GM10847 (cell line): ENCODE measurements around the gene ORAI1.

ENCODE experiments used
- POLR2A ChIP-seq: IDR thresholded peaks from 2 replicates; pipeline ENCODE4 v1.6.1; 2011; ENCODE audit not compliant: insufficient read length; ENCODE audit errors: extremely low read depth

The ORAI1 gene

GRCh38 chr12:121657305-121658008 is 31.1 kb downstream of the ORAI1 start:
- no peak for TF ChIP-seq POLR2A

GRCh38 chr12:121663610-121663929 is 37.2 kb downstream of the ORAI1 start:
- TF ChIP-seq POLR2A: no peak

- no peak for TF ChIP-seq POLR2A
Measured at GRCh38 chr12:121668750-121669520, 42.6 kb downstream of the ORAI1 start.

GRCh38 chr12:121669521-121669900 is 43.2 kb downstream of the ORAI1 start, which contains the start of gene MORN3:
Gene MORN3 (minus strand): TSS chr12:121669654. CDS start chr12:121669483, 171 bp downstream.
- TF ChIP-seq POLR2A: no peak

- no peak for TF ChIP-seq POLR2A
Measured at GRCh38 chr12:121673013-121673511, 46.7 kb downstream of the ORAI1 start.

- TF ChIP-seq POLR2A: no peak
Measured at GRCh38 chr12:121676190-121676589, 49.9 kb downstream of the ORAI1 start.

- TF ChIP-seq POLR2A: no peak
Measured at GRCh38 chr12:121678305-121678704, 52.0 kb downstream of the ORAI1 start.

- TF ChIP-seq POLR2A: no peak
Measured at GRCh38 chr12:121678716-121679300, 52.5 kb downstream of the ORAI1 start.

- no peak for TF ChIP-seq POLR2A
Measured at GRCh38 chr12:121688966-121689365, 62.6 kb downstream of the ORAI1 start.

- TF ChIP-seq POLR2A: no peak
Measured at GRCh38 chr12:121689430-121689829, 63.1 kb downstream of the ORAI1 start.
